GM18508 (cell line): ENCODE results near the gene ARHGAP6.
"Not testable (repeated sequence)": the region's sequence is repeated elsewhere in the genome, so short reads cannot be mapped to it uniquely, and the experiment has no call there.

ENCODE experiments used
- ATAC-seq: cut with Tn5 transposase; IDR thresholded peaks from one replicate; pipeline ENCODE4 v1.9.1; 2021; ENCODE audit warnings: moderate number of reproducible peaks; ENCODE audit not compliant: insufficient read depth, unreplicated experiment

ARHGAP6 gene

GRCh38 chrX:11138498-11139390, 527.0 kb downstream of the ARHGAP6 start:
- ATAC-seq = no peak

- no peak for ATAC-seq
These were observed 528.1 kb downstream of the ARHGAP6 start for GRCh38 chrX:11137543-11138139.

DNA sequence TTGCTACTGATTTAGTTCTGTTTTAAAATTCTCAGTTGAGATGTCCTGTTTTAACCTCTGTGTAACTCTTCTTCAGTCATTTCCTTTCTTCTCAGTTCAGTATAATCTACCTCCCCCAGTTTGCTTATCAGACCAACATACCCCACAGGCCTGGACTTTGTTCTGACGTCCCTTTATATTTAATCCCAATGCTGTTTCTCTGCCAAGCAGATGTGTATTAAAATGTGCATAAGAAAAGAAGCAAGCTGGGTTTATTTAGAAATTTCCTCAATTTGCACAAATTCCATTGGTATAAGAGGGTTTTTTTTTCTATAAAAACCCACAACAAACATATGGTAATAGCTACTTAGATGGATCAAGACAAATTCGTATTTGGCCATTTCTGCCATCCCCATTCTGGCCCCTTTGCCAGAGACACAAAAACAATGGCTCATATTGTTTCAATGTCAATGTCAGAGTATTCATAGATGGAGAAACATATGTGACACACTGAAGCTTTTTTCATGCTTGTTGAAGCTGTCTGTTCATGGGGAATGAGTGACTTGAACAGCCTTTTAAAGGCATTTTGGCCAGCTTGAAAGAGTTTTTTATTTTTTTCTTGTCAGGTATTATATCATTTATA, 530.0 kb downstream of the ARHGAP6 start:
- no peak for ATAC-seq

GRCh38 chrX:11131146-11131545, 534.6 kb downstream of the ARHGAP6 start:
- no peak for ATAC-seq

DNA sequence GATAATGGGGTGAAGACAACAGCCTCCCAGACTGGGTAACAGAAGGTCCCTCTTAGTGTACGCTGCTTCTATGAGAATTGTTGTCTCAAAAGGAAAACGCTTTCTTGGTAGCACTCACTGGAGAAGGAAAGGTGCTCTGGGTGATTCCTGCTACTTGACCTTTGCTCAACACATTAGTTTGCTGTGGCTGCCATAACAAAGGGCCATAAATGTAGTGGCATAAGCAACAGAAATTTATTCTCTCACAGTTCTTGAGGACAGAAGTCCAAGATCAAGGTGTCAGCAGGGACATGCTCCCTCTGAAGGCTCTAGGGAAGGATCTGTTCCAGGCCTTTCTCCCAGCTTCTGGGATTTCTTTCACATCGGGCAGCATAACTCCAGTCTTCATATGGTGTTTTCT, 535.6 kb downstream of the ARHGAP6 start:
- no peak for ATAC-seq

- no peak for ATAC-seq
These were observed 536.1 kb downstream of the ARHGAP6 start for GRCh38 chrX:11129534-11130105.

DNA sequence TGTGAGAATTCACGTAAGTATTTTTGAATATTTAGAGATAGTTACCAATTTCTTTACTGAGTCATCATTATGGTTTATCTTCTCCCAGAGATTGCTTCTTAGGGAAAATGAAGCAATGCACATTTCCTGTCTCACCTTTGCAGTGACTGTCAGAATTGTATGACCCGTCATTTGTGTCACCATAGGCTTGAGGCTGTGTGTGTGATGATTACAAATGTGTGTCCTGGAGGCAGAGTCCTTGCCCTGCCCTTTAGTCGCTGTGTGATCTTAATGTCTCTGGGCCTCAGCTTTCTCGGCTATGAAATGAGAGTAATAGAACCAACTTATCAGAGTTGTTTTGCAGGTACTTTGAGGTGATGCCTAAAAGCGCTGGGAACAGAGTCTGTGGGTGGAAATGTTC, 540.7 kb downstream of the ARHGAP6 start:
- ATAC-seq = no peak

- ATAC-seq = no peak
These were observed 541.6 kb downstream of the ARHGAP6 start for GRCh38 chrX:11124112-11124511.

- not testable (repeated sequence) for ATAC-seq
These were observed 542.6 kb downstream of the ARHGAP6 start for GRCh38 chrX:11123087-11123486.

GRCh38 chrX:11119313-11119943, 546.3 kb downstream of the ARHGAP6 start:
- ATAC-seq = no peak

DNA sequence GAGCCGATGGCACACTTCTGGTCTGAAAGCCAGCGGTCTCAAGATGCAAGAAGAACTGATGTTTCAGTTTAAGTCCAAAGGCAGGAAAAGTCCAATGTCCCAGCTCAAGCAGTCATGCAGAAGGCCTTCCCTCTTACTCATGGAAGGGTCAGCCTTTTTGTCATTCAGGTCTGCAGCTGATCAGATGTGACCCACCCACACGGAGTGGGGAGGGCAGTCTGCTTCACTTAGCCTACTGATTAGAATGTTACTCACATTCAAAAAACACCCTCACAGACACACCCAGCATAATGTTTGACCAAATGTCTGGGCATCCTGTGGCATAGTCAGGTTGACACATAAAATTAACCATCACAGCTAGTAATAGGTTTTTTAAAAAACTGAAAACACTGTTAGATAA, 548.0 kb downstream of the ARHGAP6 start:
- no peak for ATAC-seq

GRCh38 chrX:11113731-11114130, 552.0 kb downstream of the ARHGAP6 start:
- ATAC-seq = no peak

- ATAC-seq = no peak
These were observed 553.8 kb downstream of the ARHGAP6 start for GRCh38 chrX:11111947-11112346.

DNA sequence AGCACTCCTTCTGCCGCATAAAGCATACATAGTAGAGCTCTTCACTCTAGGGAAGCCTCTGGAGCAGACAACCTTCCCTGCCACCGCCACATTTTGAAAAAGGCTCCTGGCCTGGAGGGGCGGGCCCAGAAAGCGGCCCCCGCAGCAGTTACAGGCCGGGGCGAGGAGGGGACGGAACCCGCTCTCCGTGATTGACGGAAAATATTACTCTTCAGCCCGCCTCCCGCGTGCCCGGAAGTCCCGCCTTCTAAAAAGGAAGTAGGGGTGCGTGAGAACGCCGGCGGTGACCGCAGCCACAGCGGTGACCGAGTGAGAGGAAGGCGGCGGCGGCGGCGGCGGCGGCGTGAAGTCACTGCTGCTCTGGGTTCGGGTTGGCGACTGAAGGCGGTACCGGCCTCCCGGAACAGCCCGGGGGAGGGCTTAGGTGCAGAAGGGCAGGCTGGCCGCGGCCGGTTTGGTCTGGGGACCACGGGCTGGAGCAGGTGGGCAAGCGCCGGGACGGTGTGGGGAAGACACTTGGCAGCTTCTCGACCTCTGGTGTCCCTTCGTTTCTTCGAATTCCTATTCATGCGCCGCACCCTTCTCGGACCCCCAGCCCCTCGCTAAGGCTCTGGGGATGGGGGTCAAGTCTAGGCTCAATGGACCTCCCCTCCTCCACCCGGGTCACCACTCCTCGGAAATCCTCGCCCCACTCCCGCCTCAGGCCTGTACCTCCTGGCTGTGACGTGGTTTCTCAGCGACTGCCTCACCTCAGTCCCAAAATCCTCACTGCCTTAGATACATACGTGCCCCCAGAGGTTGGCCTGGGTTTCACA, 554.5 kb downstream of the ARHGAP6 start, which contains the start of gene HCCS:
Gene HCCS (plus strand): TSS at position 296 of the 815 bp plus-strand sequence. CDS start 729 bp downstream, outside the sequence.
- ATAC-seq = peak; percentile 67

- no peak for ATAC-seq
These were observed 555.8 kb downstream of the ARHGAP6 start for GRCh38 chrX:11109968-11110367.

DNA sequence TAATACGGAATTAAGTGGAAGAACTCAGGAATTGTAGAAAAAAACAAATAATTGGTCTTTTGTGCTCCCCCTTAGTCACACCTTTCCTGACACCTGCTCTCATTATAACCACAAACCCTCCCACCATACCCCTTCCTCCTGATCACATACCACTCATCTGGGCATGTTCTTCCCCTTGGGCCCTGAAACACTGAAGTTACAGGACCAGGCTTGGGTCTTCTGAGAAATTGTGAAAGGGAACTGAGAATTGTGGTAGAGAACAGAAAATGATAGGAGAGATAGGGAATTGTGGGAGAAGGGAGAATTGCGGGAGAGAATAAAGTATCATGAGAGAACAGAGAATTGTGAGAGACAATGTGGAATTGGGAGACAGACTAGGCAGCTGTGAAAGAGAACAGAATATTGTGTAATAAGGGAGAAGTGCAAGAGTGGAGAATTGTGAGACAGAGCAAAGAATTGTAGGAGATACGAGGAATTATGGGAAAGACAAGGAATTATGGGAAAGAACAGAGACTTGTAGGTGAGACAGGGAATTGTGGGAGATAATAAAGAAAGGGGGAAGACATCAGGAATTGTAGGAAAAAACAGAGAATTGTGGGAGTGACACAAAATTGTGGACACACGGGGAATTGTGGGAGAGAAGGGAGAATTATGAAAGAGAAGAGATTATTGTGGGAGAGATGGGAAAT, 557.3 kb downstream of the ARHGAP6 start:
- no peak for ATAC-seq

- no peak for ATAC-seq
These were observed 560.6 kb downstream of the ARHGAP6 start for GRCh38 chrX:11105080-11105479.

DNA sequence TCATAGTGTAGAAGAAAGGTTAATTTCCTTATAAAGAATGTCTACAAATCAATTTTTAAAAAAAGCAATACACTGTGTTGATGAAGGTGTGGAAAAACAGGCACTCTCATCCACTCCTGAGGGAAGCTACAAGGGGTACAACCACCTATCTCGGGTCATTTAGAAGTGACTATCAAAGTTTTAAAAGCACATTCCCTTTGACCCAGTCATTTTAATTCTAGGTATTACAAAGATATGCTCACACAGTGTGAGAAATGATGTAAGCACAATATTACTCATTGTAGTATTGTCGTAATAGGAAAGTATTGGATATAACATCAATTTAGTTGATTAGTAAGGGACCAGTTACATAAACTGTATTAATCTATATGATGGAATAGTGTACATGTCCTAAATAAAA, 562.0 kb downstream of the ARHGAP6 start:
- ATAC-seq = no peak

DNA sequence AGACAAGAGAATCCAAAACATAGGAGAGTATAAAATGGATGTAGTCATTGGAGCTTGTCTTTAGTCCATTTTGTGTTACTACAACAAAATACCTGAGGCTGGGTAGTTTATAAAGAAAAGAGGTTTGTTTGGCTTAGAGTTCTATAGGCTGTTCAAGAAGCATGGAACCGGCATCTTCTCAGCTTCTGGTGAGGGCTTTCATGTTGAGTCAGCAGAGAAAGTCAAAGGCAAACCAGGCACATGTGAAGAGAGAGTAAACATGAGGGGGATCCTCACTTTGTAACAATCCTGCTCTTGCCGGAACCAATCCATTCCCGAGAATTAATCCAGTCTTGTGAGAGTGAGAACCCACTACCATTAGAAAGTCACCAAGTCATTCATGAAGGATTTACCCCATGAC, 562.7 kb downstream of the ARHGAP6 start:
- ATAC-seq = no peak
